WTC11 (cell line): ENCODE measurements around the gene ELMO1. TPM values are rescaled to one million over a fixed set of nuclear protein-coding genes. Genes with fewer than 3 reads are reported as not detected.
A peak's percentile ranks its signal among the peaks of the same experiment; 100 is the strongest.

Experiments used
- ATAC-seq: fragments of 200-7000 bp; cut with Tn5 transposase; 2 replicates; pipeline ENCODE4 v1.10.0; 2021; ENCODE audit warnings: mild to moderate bottlenecking, moderate library complexity
- CTCF ChIA-PET: fragments of 300-600 bp; sonication (Branson Sonifier 250); formaldehyde crosslinking; loops from one replicate; lab custom pipeline; 2021; ENCODE audit warnings: antibody characterized with exemption; lab: Charles Lee
- POLR2A ChIA-PET: fragments of 350-600 bp; sonication (Branson Sonifier 250); formaldehyde crosslinking; loops from one replicate; lab custom pipeline; 2021; ENCODE audit warnings: antibody characterized with exemption; lab: Charles Lee
- DNase-seq: peaks from one replicate; pipeline ENCODE4 v3.0.0; 2021; ENCODE audit warnings: low spot score
- H3K27ac Mint-ChIP-seq: 2 replicates; pipeline ENCODE4 v1.8.0; 2021; ENCODE audit warnings: mixed read lengths
- H3K27me3 Mint-ChIP-seq: 2 replicates; pipeline ENCODE4 v1.8.0; 2021; ENCODE audit warnings: low read depth, mild to moderate bottlenecking, moderate library complexity, mixed read lengths
- H3K36me3 Mint-ChIP-seq: 2 replicates; pipeline ENCODE4 v1.8.0; 2021; ENCODE audit warnings: mixed read lengths
- H3K4me1 Mint-ChIP-seq: 2 replicates; pipeline ENCODE4 v1.8.0; 2022; ENCODE audit warnings: mixed read lengths
- H3K4me3 Mint-ChIP-seq: 2 replicates; pipeline ENCODE4 v1.8.0; 2021; ENCODE audit warnings: mild to moderate bottlenecking, moderate library complexity, mixed read lengths
- H3K9me3 Mint-ChIP-seq: 2 replicates; pipeline ENCODE4 v1.8.0; 2021; ENCODE audit warnings: mixed read lengths
- AFF4 ChIP-seq: sonication (generic); formaldehyde crosslinking; IDR thresholded peaks from 2 replicates; pipeline ENCODE4 v1.8.1; 2023; ENCODE audit warnings: mild to moderate bottlenecking, missing genetic modification reagents, borderline replicate concordance
- CDX4 ChIP-seq: fragments of 250-450 bp; sonication (Bioruptor Pico); IDR thresholded peaks from 2 replicates; pipeline ENCODE4 v1.9.0; 2021; ENCODE audit warnings: moderate library complexity, mild to moderate bottlenecking, inconsistent platforms, borderline replicate concordance
- ELF4 ChIP-seq: sonication (generic); formaldehyde crosslinking; IDR thresholded peaks from 2 replicates; pipeline ENCODE4 v1.8.1; 2022; ENCODE audit warnings: low read depth, mild to moderate bottlenecking, moderate library complexity, missing genetic modification reagents
- EMX1 ChIP-seq: fragments of 250-450 bp; sonication (Bioruptor Pico); IDR thresholded peaks from 2 replicates; pipeline ENCODE4 v1.8.0; 2021; ENCODE audit warnings: mild to moderate bottlenecking
- ESRRA ChIP-seq: sonication (generic); formaldehyde crosslinking; IDR thresholded peaks from 2 replicates; pipeline ENCODE4 v1.8.1; 2022; ENCODE audit warnings: mild to moderate bottlenecking, missing genetic modification reagents, borderline replicate concordance
- IRF2 ChIP-seq: sonication (generic); formaldehyde crosslinking; IDR thresholded peaks from 2 replicates; pipeline ENCODE4 v1.8.0; 2022; ENCODE audit warnings: low read depth, missing genetic modification reagents, borderline replicate concordance
- JUN ChIP-seq: sonication (generic); formaldehyde crosslinking; IDR thresholded peaks from 2 replicates; pipeline ENCODE4 v1.8.0; 2023; ENCODE audit warnings: mild to moderate bottlenecking, missing genetic modification reagents
- NFATC4 ChIP-seq: fragments of 250-450 bp; sonication (Bioruptor Pico); IDR thresholded peaks from 2 replicates; pipeline ENCODE4 v1.9.0; 2021; ENCODE audit warnings: mild to moderate bottlenecking
- NR3C1 ChIP-seq: sonication (generic); formaldehyde crosslinking; conservative IDR thresholded peaks from 2 replicates; pipeline ENCODE4 v1.8.1; 2023; ENCODE audit warnings: low read depth, mild to moderate bottlenecking, missing genetic modification reagents
- PRRX2 ChIP-seq: fragments of 250-450 bp; sonication (Bioruptor Pico); IDR thresholded peaks from 2 replicates; pipeline ENCODE4 v1.8.0; 2021; ENCODE audit warnings: mild to moderate bottlenecking
- RELA ChIP-seq: sonication (generic); formaldehyde crosslinking; IDR thresholded peaks from 2 replicates; pipeline ENCODE4 v1.8.1; 2022; ENCODE audit warnings: missing genetic modification reagents, mild to moderate bottlenecking, borderline replicate concordance
- SMAD4 ChIP-seq: sonication (generic); formaldehyde crosslinking; IDR thresholded peaks from 2 replicates; pipeline ENCODE4 v1.8.0; 2022; ENCODE audit warnings: mild to moderate bottlenecking, missing genetic modification reagents
- SP1 ChIP-seq: sonication (generic); formaldehyde crosslinking; conservative IDR thresholded peaks from 2 replicates; pipeline ENCODE4 v1.8.1; 2022; ENCODE audit warnings: missing genetic modification reagents
- STAT6 ChIP-seq: sonication (generic); formaldehyde crosslinking; conservative IDR thresholded peaks from 2 replicates; pipeline ENCODE4 v1.8.1; 2023; ENCODE audit warnings: mild to moderate bottlenecking, low read depth, missing genetic modification reagents, moderate library complexity
- ZMAT4 ChIP-seq: fragments of 250-450 bp; sonication (Bioruptor Pico); IDR thresholded peaks from 2 replicates; pipeline ENCODE4 v1.9.0; 2021; ENCODE audit warnings: mild to moderate bottlenecking
- ZNF138 ChIP-seq: sonication (generic); formaldehyde crosslinking; conservative IDR thresholded peaks from 2 replicates; pipeline ENCODE4 v1.8.1; 2022; ENCODE audit warnings: mild to moderate bottlenecking, moderate library complexity, missing genetic modification reagents
- ZNF219 ChIP-seq: sonication (generic); formaldehyde crosslinking; IDR thresholded peaks from 2 replicates; pipeline ENCODE4 v1.8.0; 2023; ENCODE audit warnings: missing genetic modification reagents, mild to moderate bottlenecking, borderline replicate concordance
- ZNF317 ChIP-seq: sonication (generic); formaldehyde crosslinking; IDR thresholded peaks from 2 replicates; pipeline ENCODE4 v1.8.1; 2023; ENCODE audit warnings: low read depth, mild to moderate bottlenecking, moderate library complexity, missing genetic modification reagents, borderline replicate concordance
- ZSCAN18 ChIP-seq: fragments of 250-450 bp; sonication (Bioruptor Pico); IDR thresholded peaks from 2 replicates; pipeline ENCODE4 v2.1.2; 2022; ENCODE audit warnings: mild to moderate bottlenecking, moderate library complexity
- total RNA-seq: library from RNA; stranded (reverse); gene quantifications from 3 replicates; pipeline ENCODE4 v1.2.3, GENCODE V29; 2021

ELMO1 gene
- total RNA-seq, 1 experiment from 2014 or later = 19.4 TPM

GRCh38 chr7:37128327-37129034 lies 320.2 kb downstream of the ELMO1 start:
- no peaks in the 10 kb centered on the region for H3K4me1 Mint-ChIP-seq
- no peaks in the 10 kb centered on the region for H3K27me3 Mint-ChIP-seq
- ATAC-seq (no peak), DNase-seq (no peak)
- H3K4me3 Mint-ChIP-seq = no peak overlapping the region
- ChIA-PET CTCF (interaction anchor here (0.6 kb wide), 1 partner anchor 42 kb away, joined by 3 read pairs; no protein-coding TSS in a partner anchor), POLR2A (no interaction called here)
- peaks cover 13% of the 10 kb centered on the region for H3K9me3 Mint-ChIP-seq
- H3K27ac Mint-ChIP-seq = no peak overlapping the region
- no peak for TF ChIP-seq NR3C1 (CRISPR knock-in tag)
- TF ChIP-seq ZNF138 (CRISPR knock-in tag) = no peak
- no peak for TF ChIP-seq JUN (CRISPR knock-in tag)
- no peak for TF ChIP-seq STAT6 (CRISPR knock-in tag)
- no peak for TF ChIP-seq ESRRA (CRISPR knock-in tag)
- TF ChIP-seq CDX4 (CRISPR knock-in tag) = no peak
- no peak for TF ChIP-seq RELA (CRISPR knock-in tag)
- TF ChIP-seq ZNF317 (CRISPR knock-in tag) = no peak
- TF ChIP-seq, all 79 proteins: peak for 0
- H3K36me3 Mint-ChIP-seq = peaks cover 7% of the 10 kb centered on the region

- peaks cover 23% of the 10 kb centered on the region for H3K4me1 Mint-ChIP-seq
- TF ChIP-seq ELF4 (CRISPR knock-in tag) = no peak
- TF ChIP-seq SMAD4 = no peak
- TF ChIP-seq, all 79 proteins: peak for 0
- Mint-ChIP-seq H3K4me3 (no peak overlapping the region), H3K27ac (no peak overlapping the region), H3K27me3 (no peaks in the 10 kb centered on the region), H3K9me3 (peaks cover 36% of the 10 kb centered on the region), H3K36me3 (peaks cover 21% of the 10 kb centered on the region)
- ChIA-PET POLR2A (no interaction called here), CTCF (interaction anchor here (0.8 kb wide), 1 partner anchor 62 kb away, joined by 3 read pairs; no protein-coding TSS in a partner anchor)
- ATAC-seq = no peak
- no peak for DNase-seq
These were observed 329.3 kb downstream of the ELMO1 start for GRCh38 chr7:37119296-37119860.

GRCh38 chr7:37118004-37118403 lies 330.7 kb downstream of the ELMO1 start:
- Mint-ChIP-seq H3K4me1 (peaks cover 23% of the 10 kb centered on the region), H3K9me3 (peaks cover 33% of the 10 kb centered on the region), H3K27ac (no peak overlapping the region), H3K27me3 (no peaks in the 10 kb centered on the region), H3K4me3 (no peak overlapping the region), H3K36me3 (peaks cover 21% of the 10 kb centered on the region)
- DNase-seq (no peak), ATAC-seq (no peak)
- ChIA-PET POLR2A (no interaction called here), CTCF (interaction anchor here (1.0 kb wide), 1 partner anchor 151 kb away, joined by 5 read pairs; no protein-coding TSS in a partner anchor)
- TF ChIP-seq ZNF219 (CRISPR knock-in tag) (no peak), SP1 (CRISPR knock-in tag) (no peak)

- Mint-ChIP-seq H3K27me3 (no peaks in the 10 kb centered on the region), H3K9me3 (peaks cover 28% of the 10 kb centered on the region), H3K4me3 (no peak overlapping the region), H3K4me1 (peaks cover 23% of the 10 kb centered on the region), H3K36me3 (peaks cover 21% of the 10 kb centered on the region), H3K27ac (peak overlapping the region; percentile 28; the same call in 1 of the 2 replicates)
- CTCF ChIA-PET = interaction anchor here (0.8 to 1.2 kb wide), 4 partner anchors 22 to 150 kb away, joined by 3 to 10 read pairs (median 4); no protein-coding TSS in a partner anchor
- ATAC-seq (peak; percentile 98), DNase-seq (peak; percentile 18)
- POLR2A ChIA-PET = no interaction called here
- TF ChIP-seq IRF2 (CRISPR knock-in tag) = no peak
- no peak for TF ChIP-seq ZMAT4 (CRISPR knock-in tag)
- TF ChIP-seq PRRX2 = no peak
- TF ChIP-seq ZSCAN18 (CRISPR knock-in tag) = no peak
- no peak for TF ChIP-seq AFF4 (CRISPR knock-in tag)
- TF ChIP-seq EMX1 = no peak
- TF ChIP-seq NFATC4 (CRISPR knock-in tag) = no peak
These were observed 331.4 kb downstream of the ELMO1 start for GRCh38 chr7:37117292-37117691.
